ENCODE results near the gene QPCT. TPM values are rescaled to one million over a fixed set of nuclear protein-coding genes. Genes with fewer than 3 reads are reported as not detected.

The QPCT gene
- total RNA-seq, 3 donors from 2014 or later (not counting 1 experiment from before 2014, with no cell fraction given) = 0.38 to 2.1 (median 2.1) TPM

DNA sequence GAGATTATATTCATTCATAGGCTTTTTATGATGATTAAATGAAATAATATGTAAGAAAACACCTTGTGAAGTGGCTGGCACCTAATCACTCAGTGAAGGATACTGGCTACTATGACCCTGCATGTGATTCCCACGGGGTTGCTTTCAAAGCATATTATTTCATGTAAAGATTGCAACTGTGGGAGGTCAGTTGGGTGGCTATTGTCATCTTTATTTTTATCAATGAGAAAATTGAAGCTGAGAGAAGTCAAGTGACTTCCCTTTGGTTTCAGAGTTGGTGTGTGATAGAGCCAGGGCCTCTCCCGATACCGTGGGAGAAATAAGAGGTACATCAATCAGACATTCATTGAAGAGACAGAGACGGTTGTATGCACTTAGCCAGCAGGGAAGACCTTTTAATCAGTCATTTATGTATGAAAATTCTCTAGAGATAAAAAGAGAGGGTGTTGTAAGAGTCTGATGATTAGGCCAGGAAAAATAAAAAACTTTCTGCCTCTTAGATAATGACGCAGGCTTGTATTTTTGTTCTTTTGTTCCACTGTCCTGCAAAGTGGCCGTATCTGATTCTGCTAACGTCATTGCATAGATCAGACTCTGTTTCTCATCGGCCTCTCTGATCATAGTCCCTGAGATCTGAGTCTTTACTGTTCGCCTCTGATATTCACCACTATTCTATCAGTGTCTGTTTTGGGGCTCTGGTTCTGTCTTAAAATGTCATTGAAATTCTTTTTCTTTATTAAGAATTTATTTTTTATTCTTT is 50.5 kb downstream of the QPCT start:
- TF ChIP-seq, protein P1, sequence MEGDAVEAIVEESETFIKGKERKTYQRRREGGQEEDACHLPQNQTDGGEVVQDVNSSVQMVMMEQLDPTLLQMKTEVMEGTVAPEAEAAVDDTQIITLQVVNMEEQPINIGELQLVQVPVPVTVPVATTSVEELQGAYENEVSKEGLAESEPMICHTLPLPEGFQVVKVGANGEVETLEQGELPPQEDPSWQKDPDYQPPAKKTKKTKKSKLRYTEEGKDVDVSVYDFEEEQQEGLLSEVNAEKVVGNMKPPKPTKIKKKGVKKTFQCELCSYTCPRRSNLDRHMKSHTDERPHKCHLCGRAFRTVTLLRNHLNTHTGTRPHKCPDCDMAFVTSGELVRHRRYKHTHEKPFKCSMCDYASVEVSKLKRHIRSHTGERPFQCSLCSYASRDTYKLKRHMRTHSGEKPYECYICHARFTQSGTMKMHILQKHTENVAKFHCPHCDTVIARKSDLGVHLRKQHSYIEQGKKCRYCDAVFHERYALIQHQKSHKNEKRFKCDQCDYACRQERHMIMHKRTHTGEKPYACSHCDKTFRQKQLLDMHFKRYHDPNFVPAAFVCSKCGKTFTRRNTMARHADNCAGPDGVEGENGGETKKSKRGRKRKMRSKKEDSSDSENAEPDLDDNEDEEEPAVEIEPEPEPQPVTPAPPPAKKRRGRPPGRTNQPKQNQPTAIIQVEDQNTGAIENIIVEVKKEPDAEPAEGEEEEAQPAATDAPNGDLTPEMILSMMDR (IDR thresholded peaks at IDR 0.05) = no peak
- intact Hi-C loops (cut with micrococcal nuclease) = no loop called here

DNA sequence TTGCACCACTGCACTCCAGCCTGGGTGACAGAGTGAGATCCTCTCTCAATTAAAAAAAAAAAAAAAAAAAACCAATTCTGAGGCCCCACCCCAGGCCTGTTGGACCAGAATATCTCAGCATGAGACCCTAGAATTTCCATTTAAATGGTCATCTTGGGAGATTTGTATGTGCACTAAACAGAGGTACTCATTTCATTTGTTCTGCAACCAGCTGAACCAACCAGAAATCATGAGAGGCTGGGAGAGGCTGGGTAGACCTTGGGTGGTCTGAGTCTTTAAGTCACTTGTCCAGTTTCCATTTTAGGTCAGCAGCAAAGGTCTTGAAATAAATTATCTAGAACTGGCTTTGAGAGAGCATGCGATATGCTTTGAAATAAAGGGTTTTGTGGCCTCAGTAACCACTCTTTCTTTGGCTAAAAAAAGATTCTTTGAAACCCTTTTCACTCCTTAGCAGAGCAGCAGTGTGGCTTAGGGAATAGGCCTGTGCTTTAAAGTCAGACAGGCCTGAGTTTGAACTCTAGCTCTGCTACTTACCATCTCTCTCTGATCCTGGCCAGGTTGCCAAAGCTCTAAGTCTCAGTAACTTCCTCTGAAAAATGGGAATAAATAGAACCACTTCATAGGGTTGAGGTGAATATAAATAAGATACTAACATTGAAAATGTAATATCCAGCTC is 52.6 kb downstream of the QPCT start:
- DNase-seq (no peak), ATAC-seq (no peak)
- 50% methylated on average over 1 of the region's 1 CpG for WGBS (ENCODE audit: insufficient coverage)
- Mint-ChIP-seq H3K27ac (no peak overlapping the region), H3K4me1 (peaks cover 0 to 5% of the 10 kb centered on the region in 2 donors), H3K9me3 (no peaks in the 10 kb centered on the region), H3K4me3 (no peak overlapping the region), H3K36me3 (no peaks in the 10 kb centered on the region), H3K27me3 (ENCODE audit: low read depth in 2 of 2) (no peaks in the 10 kb centered on the region)
- Histone ChIP-seq H3K27me3 (ENCODE audit: control insufficient read depth, insufficient read depth, low read length) (no peaks in the 10 kb centered on the region), H3K36me3 (ENCODE audit: control insufficient read depth, insufficient read depth, low read length) (no peaks in the 10 kb centered on the region), H3K9me3 (ENCODE audit: control insufficient read depth, insufficient read depth, low read length) (no peaks in the 10 kb centered on the region), H3K27ac (ENCODE audit: low read length) (no peak overlapping the region), H3K4me3 (ENCODE audit: low read length) (no peak overlapping the region), H3K4me1 (ENCODE audit: control insufficient read depth, insufficient read depth, low read length) (no peaks in the 10 kb centered on the region)
- TF ChIP-seq, protein P1 (IDR thresholded peaks at IDR 0.05) = no peak
- intact Hi-C loops (cut with micrococcal nuclease) = loop anchor here (1.0 to 2.0 kb wide), 4 partner anchors 435 to 877 kb away; no protein-coding TSS in a partner anchor

More for the DNA sequence above, 50.5 kb downstream of the QPCT start:
- Histone ChIP-seq H3K27ac (ENCODE audit: low read length) (no peak overlapping the region), H3K4me3 (ENCODE audit: low read length) (no peak overlapping the region), H3K27me3 (ENCODE audit: control insufficient read depth, insufficient read depth, low read length) (no peaks in the 10 kb centered on the region), H3K36me3 (ENCODE audit: control insufficient read depth, insufficient read depth, low read length) (no peaks in the 10 kb centered on the region), H3K4me1 (ENCODE audit: control insufficient read depth, insufficient read depth, low read length) (peaks cover 12% of the 10 kb centered on the region), H3K9me3 (ENCODE audit: control insufficient read depth, insufficient read depth, low read length) (no peaks in the 10 kb centered on the region)
- Mint-ChIP-seq H3K27me3 (ENCODE audit: low read depth in 2 of 2) (no peaks in the 10 kb centered on the region), H3K27ac (no peak overlapping the region), H3K9me3 (no peaks in the 10 kb centered on the region), H3K4me1 (peaks cover 0 to 5% of the 10 kb centered on the region in 2 donors), H3K4me3 (no peak overlapping the region), H3K36me3 (no peaks in the 10 kb centered on the region)
- no peak for ATAC-seq
- no peak for DNase-seq
- WGBS (ENCODE audit: insufficient coverage) = 90% methylated on average over 8 of the region's 9 CpGs

DNA sequence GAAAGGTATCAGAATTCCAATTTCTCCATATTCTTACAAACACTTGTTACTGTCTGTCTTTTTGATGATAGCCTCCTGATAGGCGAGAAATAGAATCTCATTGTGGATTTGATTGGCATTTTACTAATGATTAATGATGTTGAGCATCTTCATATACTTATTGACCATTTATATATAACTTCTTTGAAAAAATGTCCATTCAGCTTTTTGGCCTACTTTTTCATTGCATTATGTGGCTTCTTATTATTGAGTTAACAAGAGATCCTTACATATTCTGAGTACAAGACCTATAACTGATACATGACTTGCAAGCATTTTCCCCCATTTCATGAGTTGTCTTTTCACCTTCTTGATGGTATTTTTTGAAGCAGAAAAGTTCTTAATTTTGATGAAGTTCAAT is 54.6 kb downstream of the QPCT start:
- H3K4me1 Mint-ChIP-seq = peaks cover 0 to 5% of the 10 kb centered on the region in 2 donors
- no peak for DNase-seq
- no peaks in the 10 kb centered on the region for H3K9me3 Mint-ChIP-seq
- Histone ChIP-seq H3K27ac (ENCODE audit: low read length) (no peak overlapping the region), H3K4me1 (ENCODE audit: control insufficient read depth, insufficient read depth, low read length) (no peaks in the 10 kb centered on the region), H3K27me3 (ENCODE audit: control insufficient read depth, insufficient read depth, low read length) (no peaks in the 10 kb centered on the region), H3K36me3 (ENCODE audit: control insufficient read depth, insufficient read depth, low read length) (no peaks in the 10 kb centered on the region), H3K9me3 (ENCODE audit: control insufficient read depth, insufficient read depth, low read length) (no peaks in the 10 kb centered on the region), H3K4me3 (ENCODE audit: low read length) (no peak overlapping the region)
- H3K4me3 Mint-ChIP-seq = no peak overlapping the region
- TF ChIP-seq, protein P1 (IDR thresholded peaks at IDR 0.05) = no peak
- no peak overlapping the region for H3K27ac Mint-ChIP-seq
- no peak for ATAC-seq
- no peaks in the 10 kb centered on the region for H3K36me3 Mint-ChIP-seq
- peaks cover under 1 to 8% of the 10 kb centered on the region in 2 donors for H3K27me3 Mint-ChIP-seq (ENCODE audit: low read depth in 2 of 2)
- no CpG with 5 or more reads among the region's 1 CpG for WGBS (ENCODE audit: insufficient coverage)
- intact Hi-C loops (cut with micrococcal nuclease) = loop anchor here (1.0 kb wide), 1 partner anchor 477 kb away; no protein-coding TSS in a partner anchor
